K562 (cell line): ENCODE data around the gene CTBP2. TPM values are rescaled to one million over a fixed set of nuclear protein-coding genes. Genes with fewer than 3 reads are reported as not detected.

Experiments
- ATAC-seq: fragments of 200-7000 bp; cut with Tn5 transposase; 3 replicates; pipeline ENCODE4 v1.9.1; 2020; ENCODE audit warnings: moderate library complexity
- BruUV-seq: library from RNA; stranded (reverse); fragments of 400-500 nt; replicated peaks from 2 replicates; lab custom pipeline; 2021; lab: Mats Ljungman, UMichigan
- CTCF ChIA-PET: fragments of 300-600 bp; formaldehyde crosslinking; extraction: SDS; loops from one replicate; lab custom pipeline; 2021; ENCODE audit warnings: low intra/inter-chr PET ratio; lab: Yijun Ruan, JAX
- POLR2A ChIA-PET: fragments of 300-600, 350-650 bp; sonication (Branson Sonifier 250); formaldehyde crosslinking; extraction: SDS; loops from one replicate; lab custom pipeline; 2021; ENCODE audit warnings: antibody characterized with exemption, inconsistent platforms; lab: Yijun Ruan, JAX
- DNase-seq, 4 experiments: peaks; one replicate each; pipeline versions ENCODE4 v3.0.0 to v3.0.0-alpha.2; 2011 to 2018; ENCODE audit warnings: low spot score in 3 of 4, mixed read lengths in 3 of 4; ENCODE audit errors: extremely low read depth in 1 of 4
- FAIRE-seq: peaks from 2 replicates; lab custom pipeline; 2011; peaks lifted over from hg19 to GRCh38; lab: Jason Lieb, UNC
- H2AFZ ChIP-seq: 2 replicates; pipeline ENCODE4 v1.6.0; 2011; ENCODE audit warnings: low read depth, low read length, control low read depth, inconsistent platforms
- H3K27ac ChIP-seq: fragments of 200-600 bp; 3 replicates; pipeline ENCODE4 v1.8.0; 2011; ENCODE audit warnings: low read depth, mild to moderate bottlenecking, control low read depth, inconsistent platforms, low read length, moderate library complexity, mixed read lengths; ENCODE audit errors: extremely low read depth
- H3K27me3 ChIP-seq, 2 experiments: fragments of 300-600 bp in 1 of 2; 2 replicates in 1 of 2; 3 replicates in 1 of 2; pipeline versions ENCODE4 v1.6.0 to v1.8.0; 2011; ENCODE audit warnings: inconsistent platforms in 2 of 2, low read length in 2 of 2, mild to moderate bottlenecking in 1 of 2, mixed read lengths in 1 of 2, moderate library complexity in 1 of 2; ENCODE audit not compliant: control insufficient read depth in 2 of 2, insufficient read depth in 2 of 2
- H3K36me3 ChIP-seq: fragments of 300-600 bp; 3 replicates; pipeline ENCODE4 v1.8.0; 2011; ENCODE audit warnings: mild to moderate bottlenecking, low read length, inconsistent platforms; ENCODE audit not compliant: control insufficient read depth, insufficient read depth
- H3K4me1 ChIP-seq, 2 experiments: fragments of 200-600 bp in 1 of 2; replicated peaks in 1 of 2; 2 replicates in 1 of 2; 3 replicates in 1 of 2; pipeline versions ENCODE4 v1.5.1 to v1.8.0; 2011; ENCODE audit warnings: inconsistent platforms in 2 of 2, low read length in 2 of 2, mild to moderate bottlenecking in 1 of 2, mixed read lengths in 1 of 2, moderate library complexity in 1 of 2; ENCODE audit not compliant: control insufficient read depth in 2 of 2, insufficient read depth in 2 of 2
- H3K4me2 ChIP-seq: 2 replicates; pipeline ENCODE4 v1.6.1; 2011; ENCODE audit warnings: low read length, control low read depth, inconsistent platforms, mixed read lengths; ENCODE audit not compliant: insufficient read depth
- H3K4me3 ChIP-seq: fragments of 200-600 bp; sonication (generic), shearing (Covaris generic); 2 replicates; pipeline ENCODE4 v1.5.1; 2016; ENCODE audit warnings: control low read depth, inconsistent platforms
- H3K79me2 ChIP-seq: fragments of 200-600 bp; 3 replicates; pipeline ENCODE4 v1.8.0; 2011; ENCODE audit warnings: low read length, inconsistent platforms; ENCODE audit not compliant: control insufficient read depth, insufficient read depth
- H3K9ac ChIP-seq, 2 experiments: 2 replicates each; pipeline versions ENCODE4 v1.6.0 to v1.6.1; 2011; ENCODE audit warnings: low read depth in 2 of 2, low read length in 2 of 2, control low read depth in 1 of 2, inconsistent platforms in 1 of 2, mild to moderate bottlenecking in 1 of 2, mixed read lengths in 1 of 2; ENCODE audit not compliant: insufficient read depth in 1 of 2
- H3K9me1 ChIP-seq: one replicate; pipeline ENCODE4 v1.6.0; 2011; ENCODE audit warnings: inconsistent platforms, mild to moderate bottlenecking, low read length, moderate library complexity; ENCODE audit not compliant: control insufficient read depth, insufficient read depth
- H3K9me3 ChIP-seq: replicated peaks from 2 replicates; pipeline ENCODE4 v1.5.1; 2011; ENCODE audit warnings: low read depth, low read length, inconsistent platforms; ENCODE audit not compliant: control insufficient read depth, insufficient read depth
- H4K20me1 ChIP-seq: replicated peaks from 2 replicates; pipeline ENCODE4 v1.6.1; 2011; ENCODE audit warnings: low read length, inconsistent platforms, mixed read lengths; ENCODE audit not compliant: control insufficient read depth, insufficient read depth
- BRD9 ChIP-seq: fragments of 450-650 bp; IDR thresholded peaks from 2 replicates; pipeline ENCODE4 v1.6.1; 2018; ENCODE audit warnings: low read depth; ENCODE audit not compliant: partially characterized antibody
- CAMTA2 ChIP-seq: fragments of 250-450 bp; sonication (Bioruptor Pico); conservative IDR thresholded peaks from 2 replicates; pipeline ENCODE4 v1.5.1; 2022
- DLX4 ChIP-seq: fragments of 250-450 bp; sonication (Bioruptor Pico); IDR thresholded peaks from 2 replicates; pipeline ENCODE4 v1.6.1; 2021; ENCODE audit warnings: mild to moderate bottlenecking
- DPF2 ChIP-seq: fragments of 450-650 bp; IDR thresholded peaks from 2 replicates; pipeline ENCODE4 v1.6.1; 2016
- KAT8 ChIP-seq: fragments of 450-650 bp; IDR thresholded peaks from 2 replicates; pipeline ENCODE4 v1.6.1; 2016; ENCODE audit warnings: low read depth, mild to moderate bottlenecking
- MAFF ChIP-seq: IDR thresholded peaks from 2 replicates; pipeline ENCODE4 v1.6.1; 2012; ENCODE audit warnings: low read length, improper control_type of control experiment
- RBM39 ChIP-seq: fragments of 200-400 bp; formaldehyde crosslinking; optimal IDR thresholded peaks from 2 replicates; pipeline ENCODE3; 2018; ENCODE audit warnings: low read depth, low read length
- WGBS: fragments of 100-300 bp; shearing (Covaris generic); methylation state at CpG from one replicate; pipeline ENCODE4 v1.1.6; 2016; ENCODE audit warnings: low coverage, mixed read lengths; ENCODE audit not compliant: insufficient coverage; ENCODE audit errors: missing lambda C conversion rate; 5-methylcytosine and 5-hydroxymethylcytosine counted together
- in situ Hi-C: fragments of 300-500 bp; cut with MboI; formaldehyde crosslinking; loops from 4 replicates; pipeline ENCODE4 v1.15.0; 2018; ENCODE audit warnings: inconsistent platforms, mixed read lengths
- intact Hi-C: fragments of 100-400 bp; cut with micrococcal nuclease; formaldehyde crosslinking; loops from 2 replicates; pipeline ENCODE4 v1.14.2; 2022
- polyA plus RNA-seq, 8 experiments: library from polyadenylated mRNA; depleted of rRNA in 4 of 8; stranded (reverse) in 5 of 8; unstranded in 3 of 8; fragments of >200 nt; fragmentation: Nextera tagmentation in 2 of 8; fragmentation: Illumina TruSeq in 1 of 8; extraction: Ambion mirVana in 2 of 8; extraction: Trizol in 1 of 8; gene quantifications; 2 replicates each; pipeline versions ENCODE4 v1.2.1 to v1.2.3, GENCODE V29; 2011 to 2014; ENCODE audit warnings: inconsistent platforms in 1 of 8, missing spikeins in 1 of 8
- total RNA-seq, 7 experiments: library from RNA; depleted of rRNA in 6 of 7; stranded (reverse); fragments of >200 nt in 6 of 7; fragmentation: Illumina TruSeq in 2 of 7; extraction: Trizol in 2 of 7; gene quantifications; 2 replicates each; pipeline versions ENCODE4 v1.2.1 to v1.2.3, GENCODE V29; 2011 to 2021; ENCODE audit warnings: low replicate concordance in 1 of 7

CTBP2 gene
- total and polyA plus RNA-seq, 9 of the 15 experiments (the other 6 are each of a cell fraction or from before 2014, with no cell fraction given): 1.3 to 8.8 (median 5.1) TPM

GRCh38 chr10:125034675-125035074 is 125.7 kb downstream of the CTBP2 start:
- BruUV-seq: no TSS peak
- FAIRE-seq: no peak
- no peaks in the 10 kb centered on the region for H3K9me1 ChIP-seq
- H4K20me1 ChIP-seq: no peaks in the 10 kb centered on the region
- H3K27ac ChIP-seq: no peak overlapping the region
- no peak for DNase-seq
- no peak overlapping the region for H3K9ac ChIP-seq
- POLR2A ChIA-PET: no interaction called here
- no peak overlapping the region for H3K4me3 ChIP-seq
- no peaks in the 10 kb centered on the region for H3K79me2 ChIP-seq
- no CpG with 5 or more reads among the region's 3 CpGs for WGBS
- TF ChIP-seq DPF2: no peak
- no peak for TF ChIP-seq DLX4 (CRISPR knock-in tag)
- TF ChIP-seq CAMTA2: no peak
- no peak for TF ChIP-seq KAT8
- no peak for TF ChIP-seq RBM39
- no peak for TF ChIP-seq BRD9
- TF ChIP-seq MAFF: no peak
- TF ChIP-seq, all 486 proteins: peak for 0
- CTCF ChIA-PET: no interaction called here
- Histone ChIP-seq H2AFZ (no peak overlapping the region), H3K4me1 (no peaks in the 10 kb centered on the region), H3K36me3 (no peaks in the 10 kb centered on the region), H3K27me3 (no peaks in the 10 kb centered on the region), H3K4me2 (no peak overlapping the region), H3K9me3 (no peaks in the 10 kb centered on the region)
- ATAC-seq: no peak
- intact Hi-C loops: no loop called here
- in situ Hi-C loops: loop anchor here (25.0 kb wide), 1 partner anchor 772 kb away; no protein-coding TSS in a partner anchor
